ENCODE results near the gene NRIP2. TPM values are rescaled to one million over a fixed set of nuclear protein-coding genes. Genes with fewer than 3 reads are reported as not detected.
"Not testable (repeated sequence)": the region's sequence is repeated elsewhere in the genome, so short reads cannot be mapped to it uniquely, and the experiment has no call there.

NRIP2 gene
- total and polyA plus RNA-seq, 2 experiments from 2014 or later = 0.66 TPM; not detected in 1

GRCh38 chr12:2877047-2877952 lies 42.5 kb upstream of the NRIP2 start, which contains the start of the genes FOXM1 and RHNO1:
TSS of gene FOXM1 (minus strand) at chr12:2877174. CDS start at chr12:2874478, 2,696 bp downstream.
TSS of gene RHNO1 (plus strand) at chr12:2877223. CDS start at chr12:2885367, 8,144 bp downstream.
- TF ChIP-seq EZH2phosphoT487 (IDR thresholded peaks at IDR 0.05; ENCODE audit: unreplicated experiment) = no peak
- peak; percentile 92 for TF ChIP-seq POLR2AphosphoS5 (IDR thresholded peaks at IDR 0.05; ENCODE audit: low read depth)
- TF ChIP-seq ETS1 (IDR thresholded peaks at IDR 0.05) = 0 out of 2 replicates have a peak, but pooled peaks have one; percentile 14
- TF ChIP-seq CREB1 (CRISPR knock-in tag; IDR thresholded peaks at IDR 0.05; ENCODE audit: low read depth) = no peak
- no peak for TF ChIP-seq STAT1 (IDR thresholded peaks at IDR 0.05; ENCODE audit: unreplicated experiment)
- peaks cover 95% of the 10 kb centered on the region for H3K79me2 ChIP-seq (replicated peaks; ENCODE audit: insufficient read depth)
- H3K9me2 ChIP-seq (ENCODE audit: insufficient read depth) = no peaks in the 10 kb centered on the region
- peaks cover 42% of the 10 kb centered on the region for H3F3A ChIP-seq (replicated peaks; ENCODE audit: low read depth)
- peak within 1 kb of the TSS; percentile 97 for H3K4me2 ChIP-seq
- Mint-ChIP-seq H3K27me3 (ENCODE audit: insufficient read depth, low read depth, poor library complexity) (peaks cover 8% of the 10 kb centered on the region), H3K4me1 (peaks cover 25% of the 10 kb centered on the region), H3K9me3 (no peaks in the 10 kb centered on the region), H3K4me3 (peak within 1 kb of the TSS; percentile 93), H3K36me3 (ENCODE audit: low read depth) (peaks cover 46% of the 10 kb centered on the region), H3K27ac (peak within 1 kb of the TSS; percentile 78)
- H3K27ac ChIP-seq (ENCODE audit: low read depth) = peak within 1 kb of the TSS; percentile 92
- peaks cover 25% of the 10 kb centered on the region for H4K20me1 ChIP-seq (replicated peaks; ENCODE audit: insufficient read depth)
- H3K27me3 ChIP-seq (ENCODE audit: insufficient read depth) = no peaks in the 10 kb centered on the region
- H3K4me1 ChIP-seq (ENCODE audit: insufficient read depth) = peaks cover 25% of the 10 kb centered on the region
- peak; percentile 96 for DNase-seq (ENCODE audit: low spot score)
- H3K36me3 ChIP-seq (ENCODE audit: insufficient read depth) = peaks cover 25% of the 10 kb centered on the region
- H3K4me3 ChIP-seq = peak within 1 kb of the TSS; percentile 100
- peak; percentile 87 for ATAC-seq
- H2AFZ ChIP-seq = peak within 1 kb of the TSS; percentile 96

GRCh38 chr12:2876431-2877046 lies 41.7 kb upstream of the NRIP2 start:
- TF ChIP-seq ZNF114 (CRISPR knock-in tag; IDR thresholded peaks at IDR 0.05) (no peak), POLR2AphosphoS5 (IDR thresholded peaks at IDR 0.05; ENCODE audit: low read depth) (0 out of 2 replicates have a peak, but pooled peaks have one; percentile 2)
- Mint-ChIP-seq H3K9me3 (no peaks in the 10 kb centered on the region), H3K27me3 (ENCODE audit: insufficient read depth, low read depth, poor library complexity) (peaks cover 8% of the 10 kb centered on the region), H3K27ac (peak overlapping the region; percentile 51), H3K36me3 (ENCODE audit: low read depth) (peaks cover 50% of the 10 kb centered on the region), H3K4me3 (peak overlapping the region; percentile 81), H3K4me1 (peaks cover 25% of the 10 kb centered on the region)
- H3K27ac ChIP-seq (ENCODE audit: low read depth) = peak overlapping the region; percentile 87
- peaks cover 87% of the 10 kb centered on the region for H3K79me2 ChIP-seq (replicated peaks; ENCODE audit: insufficient read depth)
- H4K20me1 ChIP-seq (replicated peaks; ENCODE audit: insufficient read depth) = peaks cover 29% of the 10 kb centered on the region
- no peaks in the 10 kb centered on the region for H3K27me3 ChIP-seq (ENCODE audit: insufficient read depth)
- peaks cover 25% of the 10 kb centered on the region for H3K4me1 ChIP-seq (ENCODE audit: insufficient read depth)
- peak overlapping the region; percentile 97 for H3K4me2 ChIP-seq
- peak; percentile 79 for ATAC-seq
- peak; percentile 52 for DNase-seq (ENCODE audit: low spot score)
- peak overlapping the region; percentile 88; the same call in 1 of the 2 replicates for H2AFZ ChIP-seq
- H3K36me3 ChIP-seq (ENCODE audit: insufficient read depth) = peaks cover 27% of the 10 kb centered on the region
- peaks cover 42% of the 10 kb centered on the region for H3F3A ChIP-seq (replicated peaks; ENCODE audit: low read depth)
- H3K4me3 ChIP-seq = peak overlapping the region; percentile 100
- H3K9me2 ChIP-seq (ENCODE audit: insufficient read depth) = no peaks in the 10 kb centered on the region

GRCh38 chr12:2868986-2869632 lies 34.3 kb upstream of the NRIP2 start:
- H3K4me3 Mint-ChIP-seq; H3K9me2 ChIP-seq (ENCODE audit: insufficient read depth); H3F3A ChIP-seq (replicated peaks; ENCODE audit: low read depth); H3K9me3 Mint-ChIP-seq; H3K27me3 Mint-ChIP-seq (ENCODE audit: insufficient read depth, low read depth, poor library complexity); DNase-seq (ENCODE audit: low spot score); ATAC-seq; H3K27ac ChIP-seq (ENCODE audit: low read depth); H2AFZ ChIP-seq; H3K4me3 ChIP-seq; H3K27ac Mint-ChIP-seq; H3K27me3 ChIP-seq (ENCODE audit: insufficient read depth); H3K4me1 ChIP-seq (ENCODE audit: insufficient read depth); H3K4me2 ChIP-seq; H3K4me1 Mint-ChIP-seq: not testable (repeated sequence)
- H3K36me3 Mint-ChIP-seq (ENCODE audit: low read depth) = peaks cover 83% of the 10 kb centered on the region
- Histone ChIP-seq H3K36me3 (ENCODE audit: insufficient read depth) (peaks cover 43% of the 10 kb centered on the region), H3K79me2 (replicated peaks; ENCODE audit: insufficient read depth) (peaks cover 17% of the 10 kb centered on the region), H4K20me1 (replicated peaks; ENCODE audit: insufficient read depth) (peaks cover 17% of the 10 kb centered on the region)

Data from GM23338 (cell line).